K562 (cell line): ENCODE results near the gene PRR7. TPM values are rescaled to one million over a fixed set of nuclear protein-coding genes. Genes with fewer than 3 reads are reported as not detected.
"Not testable (repeated sequence)": the region's sequence is repeated elsewhere in the genome, so short reads cannot be mapped to it uniquely, and the experiment has no call there.

Experiments used
- ATAC-seq: fragments of 200-7000 bp; cut with Tn5 transposase; 3 replicates; pipeline ENCODE4 v1.9.1; 2020; ENCODE audit warnings: moderate library complexity
- BruUV-seq: library from RNA; stranded (reverse); fragments of 400-500 nt; replicated peaks from 2 replicates; lab custom pipeline; 2021; lab: Mats Ljungman, UMichigan
- CTCF ChIA-PET: fragments of 300-600 bp; formaldehyde crosslinking; extraction: SDS; loops from one replicate; lab custom pipeline; 2021; ENCODE audit warnings: low intra/inter-chr PET ratio; lab: Yijun Ruan, JAX
- POLR2A ChIA-PET: fragments of 300-600, 350-650 bp; sonication (Branson Sonifier 250); formaldehyde crosslinking; extraction: SDS; loops from one replicate; lab custom pipeline; 2021; ENCODE audit warnings: antibody characterized with exemption, inconsistent platforms; lab: Yijun Ruan, JAX
- DNase-seq, 4 experiments: peaks; one replicate each; pipeline versions ENCODE4 v3.0.0 to v3.0.0-alpha.2; 2011 to 2018; ENCODE audit warnings: low spot score in 3 of 4, mixed read lengths in 3 of 4; ENCODE audit errors: extremely low read depth in 1 of 4
- FAIRE-seq: peaks from 2 replicates; lab custom pipeline; 2011; peaks lifted over from hg19 to GRCh38; lab: Jason Lieb, UNC
- H2AFZ ChIP-seq: 2 replicates; pipeline ENCODE4 v1.6.0; 2011; ENCODE audit warnings: low read depth, low read length, control low read depth, inconsistent platforms
- H3K27ac ChIP-seq: fragments of 200-600 bp; 3 replicates; pipeline ENCODE4 v1.8.0; 2011; ENCODE audit warnings: low read depth, mild to moderate bottlenecking, control low read depth, inconsistent platforms, low read length, moderate library complexity, mixed read lengths; ENCODE audit errors: extremely low read depth
- H3K27me3 ChIP-seq, 2 experiments: fragments of 300-600 bp in 1 of 2; 2 replicates in 1 of 2; 3 replicates in 1 of 2; pipeline versions ENCODE4 v1.6.0 to v1.8.0; 2011; ENCODE audit warnings: inconsistent platforms in 2 of 2, low read length in 2 of 2, mild to moderate bottlenecking in 1 of 2, mixed read lengths in 1 of 2, moderate library complexity in 1 of 2; ENCODE audit not compliant: control insufficient read depth in 2 of 2, insufficient read depth in 2 of 2
- H3K36me3 ChIP-seq: fragments of 300-600 bp; 3 replicates; pipeline ENCODE4 v1.8.0; 2011; ENCODE audit warnings: mild to moderate bottlenecking, low read length, inconsistent platforms; ENCODE audit not compliant: control insufficient read depth, insufficient read depth
- H3K4me1 ChIP-seq, 2 experiments: fragments of 200-600 bp in 1 of 2; replicated peaks in 1 of 2; 2 replicates in 1 of 2; 3 replicates in 1 of 2; pipeline versions ENCODE4 v1.5.1 to v1.8.0; 2011; ENCODE audit warnings: inconsistent platforms in 2 of 2, low read length in 2 of 2, mild to moderate bottlenecking in 1 of 2, mixed read lengths in 1 of 2, moderate library complexity in 1 of 2; ENCODE audit not compliant: control insufficient read depth in 2 of 2, insufficient read depth in 2 of 2
- H3K4me2 ChIP-seq: 2 replicates; pipeline ENCODE4 v1.6.1; 2011; ENCODE audit warnings: low read length, control low read depth, inconsistent platforms, mixed read lengths; ENCODE audit not compliant: insufficient read depth
- H3K4me3 ChIP-seq: fragments of 200-600 bp; sonication (generic), shearing (Covaris generic); 2 replicates; pipeline ENCODE4 v1.5.1; 2016; ENCODE audit warnings: control low read depth, inconsistent platforms
- H3K79me2 ChIP-seq: fragments of 200-600 bp; 3 replicates; pipeline ENCODE4 v1.8.0; 2011; ENCODE audit warnings: low read length, inconsistent platforms; ENCODE audit not compliant: control insufficient read depth, insufficient read depth
- H3K9ac ChIP-seq, 2 experiments: 2 replicates each; pipeline versions ENCODE4 v1.6.0 to v1.6.1; 2011; ENCODE audit warnings: low read depth in 2 of 2, low read length in 2 of 2, control low read depth in 1 of 2, inconsistent platforms in 1 of 2, mild to moderate bottlenecking in 1 of 2, mixed read lengths in 1 of 2; ENCODE audit not compliant: insufficient read depth in 1 of 2
- H3K9me1 ChIP-seq: one replicate; pipeline ENCODE4 v1.6.0; 2011; ENCODE audit warnings: inconsistent platforms, mild to moderate bottlenecking, low read length, moderate library complexity; ENCODE audit not compliant: control insufficient read depth, insufficient read depth
- H3K9me3 ChIP-seq: replicated peaks from 2 replicates; pipeline ENCODE4 v1.5.1; 2011; ENCODE audit warnings: low read depth, low read length, inconsistent platforms; ENCODE audit not compliant: control insufficient read depth, insufficient read depth
- H4K20me1 ChIP-seq: replicated peaks from 2 replicates; pipeline ENCODE4 v1.6.1; 2011; ENCODE audit warnings: low read length, inconsistent platforms, mixed read lengths; ENCODE audit not compliant: control insufficient read depth, insufficient read depth
- POLR2B ChIP-seq: fragments of 450-650 bp; IDR thresholded peaks from 2 replicates; pipeline ENCODE4 v1.6.1; 2018; ENCODE audit warnings: low read depth; ENCODE audit not compliant: partially characterized antibody
- ZBTB7A ChIP-seq: IDR thresholded peaks from 2 replicates; pipeline ENCODE4 v1.6.1; 2011; ENCODE audit warnings: low read depth, mild to moderate bottlenecking, low read length, moderate library complexity, borderline replicate concordance; ENCODE audit not compliant: control insufficient read depth
- ZNF121 ChIP-seq: sonication (generic); formaldehyde crosslinking; conservative IDR thresholded peaks from 2 replicates; pipeline ENCODE4 v1.8.0; 2022; ENCODE audit warnings: missing genetic modification reagents
- ZNF282 ChIP-seq: sonication (generic); formaldehyde crosslinking; IDR thresholded peaks from 2 replicates; pipeline ENCODE4 v1.8.1; 2023; ENCODE audit warnings: missing genetic modification reagents
- WGBS: fragments of 100-300 bp; shearing (Covaris generic); methylation state at CpG from one replicate; pipeline ENCODE4 v1.1.6; 2016; ENCODE audit warnings: low coverage, mixed read lengths; ENCODE audit not compliant: insufficient coverage; ENCODE audit errors: missing lambda C conversion rate; 5-methylcytosine and 5-hydroxymethylcytosine counted together
- in situ Hi-C: fragments of 300-500 bp; cut with MboI; formaldehyde crosslinking; loops from 4 replicates; pipeline ENCODE4 v1.15.0; 2018; ENCODE audit warnings: inconsistent platforms, mixed read lengths
- intact Hi-C: fragments of 100-400 bp; cut with micrococcal nuclease; formaldehyde crosslinking; loops from 2 replicates; pipeline ENCODE4 v1.14.2; 2022
- polyA plus RNA-seq, 8 experiments: library from polyadenylated mRNA; depleted of rRNA in 4 of 8; stranded (reverse) in 5 of 8; unstranded in 3 of 8; fragments of >200 nt; fragmentation: Nextera tagmentation in 2 of 8; fragmentation: Illumina TruSeq in 1 of 8; extraction: Ambion mirVana in 2 of 8; extraction: Trizol in 1 of 8; gene quantifications; 2 replicates each; pipeline versions ENCODE4 v1.2.1 to v1.2.3, GENCODE V29; 2011 to 2014; ENCODE audit warnings: inconsistent platforms in 1 of 8, missing spikeins in 1 of 8
- total RNA-seq, 7 experiments: library from RNA; depleted of rRNA in 6 of 7; stranded (reverse); fragments of >200 nt in 6 of 7; fragmentation: Illumina TruSeq in 2 of 7; extraction: Trizol in 2 of 7; gene quantifications; 2 replicates each; pipeline versions ENCODE4 v1.2.1 to v1.2.3, GENCODE V29; 2011 to 2021; ENCODE audit warnings: low replicate concordance in 1 of 7

Gene PRR7
- total and polyA plus RNA-seq, 9 of the 15 experiments (the other 6 are each of a cell fraction or from before 2014, with no cell fraction given), result 0.80 to 11.3 (median 10.4) TPM; not detected in 4

GRCh38 chr5:177484902-177485549 lies 38.4 kb downstream of the PRR7 start (continued):
- no peak for TF ChIP-seq ZBTB7A
- no peak for TF ChIP-seq ZNF282 (CRISPR knock-in tag)
- TF ChIP-seq, all 486 proteins: peak for 8

- H3K9me3 ChIP-seq, H3K27me3 ChIP-seq, ATAC-seq, H3K9me1 ChIP-seq, DNase-seq, in situ Hi-C loops, H3K27ac ChIP-seq, H3K4me3 ChIP-seq: not testable (repeated sequence)
- TF ChIP-seq POLR2B, result peak; percentile 34
- TF ChIP-seq ZNF121 (CRISPR knock-in tag), result peak; percentile 72
- TF ChIP-seq, all 486 proteins: peak for 2; not testable (repeated sequence) for 484
- BruUV-seq, CTCF ChIA-PET, H3K79me2 ChIP-seq, FAIRE-seq, H2AFZ ChIP-seq, H4K20me1 ChIP-seq, H3K4me2 ChIP-seq, H3K9ac ChIP-seq, intact Hi-C loops: not testable (repeated sequence)
- Histone ChIP-seq H3K36me3 (peaks cover 71% of the 10 kb centered on the region; the same call in 2 of the 3 replicates), H3K4me1 (peaks cover 0 to 42% of the 10 kb centered on the region in 2 experiments; a peak in 3 of 5 replicates)
- 95% methylated on average over 3 of the region's 3 CpGs for WGBS
- POLR2A ChIA-PET, result interaction anchor here (0.6 to 2.4 kb wide), 6 partner anchors 9 to 403 kb away, joined by 3 to 14 read pairs (median 4); no protein-coding TSS in a partner anchor
Observed at GRCh38 chr5:177485753-177486152, 39.1 kb downstream of the PRR7 start.
